Activated CD4-positive, CD25-positive, alpha-beta regulatory T cell treated with anti-CD3 and anti-CD28 coated beads, Interleukin-2, amount 50 U/mL, for 24 hours (primary cell): Measurements from ENCODE around the gene CIAO1.
A peak's percentile ranks its signal among the peaks of the same experiment; 100 is the strongest.
"Not testable (repeated sequence)": the region's sequence is repeated elsewhere in the genome, so short reads cannot be mapped to it uniquely, and the experiment has no call there.

Experiments used
- ATAC-seq, 2 donors: fragments of 150-1000 bp; cut with Tn5 transposase; one replicate each; pipeline ENCODE4 v1.10.0; 2021; ENCODE audit warnings: mild to moderate bottlenecking in 1 of 2, moderate library complexity in 1 of 2

Gene CIAO1

DNA sequence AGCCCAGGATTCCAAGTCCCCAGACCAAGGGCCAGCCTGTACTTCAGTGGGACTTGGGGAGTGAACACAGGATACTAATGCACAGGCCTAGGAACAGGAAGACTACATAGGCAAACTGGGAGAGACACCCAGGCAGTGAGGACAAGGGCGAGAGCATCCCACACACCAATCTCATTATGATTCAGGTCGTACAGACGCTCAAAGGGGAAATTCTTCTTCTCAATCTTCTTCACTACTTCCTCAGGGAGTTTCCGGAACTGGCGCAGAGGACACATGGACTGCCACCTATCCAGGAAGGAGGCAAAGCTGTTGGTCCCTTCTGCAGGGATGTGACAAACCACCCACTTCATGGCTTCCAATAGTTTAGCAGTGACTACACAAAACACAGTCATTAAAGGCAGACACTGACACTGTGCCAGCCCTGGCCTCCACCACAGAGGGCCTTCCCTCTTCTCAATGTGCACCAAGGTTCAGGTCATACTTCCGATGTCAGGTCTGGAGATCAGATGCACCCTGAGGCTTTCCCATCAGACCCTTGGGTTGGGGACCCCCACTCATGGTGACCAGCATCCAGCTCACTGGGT, 21.3 kb downstream of the CIAO1 start:
- ATAC-seq, result no peak

DNA sequence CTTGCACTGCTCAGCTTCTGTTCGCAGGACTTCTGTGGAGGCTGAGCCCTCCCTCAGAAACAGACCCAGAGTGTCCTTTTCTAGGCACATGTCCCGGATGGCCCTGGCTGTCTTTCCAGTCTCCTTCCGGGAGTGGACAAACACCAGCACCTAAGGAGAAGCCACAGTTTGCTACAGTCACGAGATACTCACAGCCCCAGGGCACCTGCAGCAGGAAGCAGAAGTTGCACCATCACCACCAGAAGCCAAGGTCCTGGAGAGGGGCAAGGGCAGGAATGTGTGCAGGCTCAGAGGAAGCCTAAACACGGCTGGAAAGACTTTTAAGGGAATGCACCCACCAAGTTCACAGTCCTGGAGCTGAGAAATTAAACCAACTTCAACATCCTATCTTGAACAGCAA, 25.7 kb downstream of the CIAO1 start:
- ATAC-seq, result no peak

DNA sequence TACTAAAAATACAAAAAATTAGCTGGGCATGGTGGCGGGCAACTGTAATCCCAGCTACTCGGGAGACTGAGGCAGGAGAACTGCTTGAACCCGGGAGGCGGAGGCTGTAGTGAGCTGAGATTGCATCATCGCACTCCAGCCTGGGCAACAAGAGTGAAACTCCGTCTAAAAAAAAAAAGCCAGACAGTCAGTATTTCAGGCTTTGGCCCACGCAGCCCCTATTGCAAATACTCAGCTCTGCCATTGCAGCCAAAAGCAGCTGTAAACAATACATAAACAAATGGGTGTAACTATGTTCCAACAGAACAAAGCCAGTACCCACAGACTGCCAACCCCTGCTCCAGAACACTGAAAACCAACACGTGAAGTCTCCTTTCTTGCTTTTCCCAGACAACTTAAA, 28.2 kb downstream of the CIAO1 start:
- not testable (repeated sequence) for ATAC-seq

DNA sequence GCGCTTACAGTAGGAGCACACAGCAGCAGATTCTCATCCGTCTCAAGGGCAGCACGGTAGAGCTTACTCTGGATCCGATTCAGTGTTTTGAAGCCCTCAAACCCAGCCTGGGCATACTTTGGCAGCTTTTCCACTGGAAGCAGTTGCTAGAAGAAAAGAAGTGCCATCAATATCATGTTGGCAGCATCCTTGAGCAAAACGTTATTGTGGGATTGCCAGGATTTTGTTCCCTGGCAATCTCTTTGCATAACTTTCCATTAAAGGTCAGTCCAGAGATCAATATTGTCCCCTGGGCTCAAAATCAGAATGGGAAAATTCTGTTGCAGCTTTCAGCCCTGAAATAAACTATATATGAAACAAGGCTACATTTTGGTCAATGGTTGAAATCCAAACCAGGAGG, 30.9 kb downstream of the CIAO1 start:
- no peak for ATAC-seq

GRCh38 chr2:96301865-96302264, 35.8 kb downstream of the CIAO1 start:
- ATAC-seq, result no peak

GRCh38 chr2:96304606-96305005, 38.6 kb downstream of the CIAO1 start:
- ATAC-seq, result no peak

- peak; percentile 95 to 97 for ATAC-seq
These were observed 39.3 kb downstream of the CIAO1 start, which contains the start of gene SNRNP200 for GRCh38 chr2:96305091-96305978. SNRNP200 (minus strand) TSS chr2:96305546; CDS start chr2:96305437, 109 bp downstream.

- ATAC-seq, result no peak
These were observed 39.9 kb downstream of the CIAO1 start for GRCh38 chr2:96305979-96306308.

DNA sequence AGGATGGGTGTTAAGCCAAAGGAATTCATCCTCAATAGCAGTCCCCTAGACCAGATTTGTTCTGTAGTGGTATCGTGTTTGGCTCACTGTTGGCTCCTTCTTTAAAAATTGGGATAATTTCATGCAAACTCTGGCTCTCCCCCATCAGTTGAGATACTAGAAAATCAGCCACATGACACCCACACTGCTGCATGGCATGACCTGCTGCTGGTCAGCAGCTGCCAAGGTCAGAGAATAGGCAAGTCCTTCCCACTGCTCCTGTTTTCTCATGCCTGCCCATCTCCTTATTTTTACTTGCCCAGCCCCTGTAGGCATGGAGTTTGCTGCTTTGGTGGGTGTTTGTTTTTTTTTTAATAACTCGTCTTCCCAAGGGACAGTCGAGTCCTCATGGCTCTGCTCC, 40.3 kb downstream of the CIAO1 start:
- no peak for ATAC-seq

DNA sequence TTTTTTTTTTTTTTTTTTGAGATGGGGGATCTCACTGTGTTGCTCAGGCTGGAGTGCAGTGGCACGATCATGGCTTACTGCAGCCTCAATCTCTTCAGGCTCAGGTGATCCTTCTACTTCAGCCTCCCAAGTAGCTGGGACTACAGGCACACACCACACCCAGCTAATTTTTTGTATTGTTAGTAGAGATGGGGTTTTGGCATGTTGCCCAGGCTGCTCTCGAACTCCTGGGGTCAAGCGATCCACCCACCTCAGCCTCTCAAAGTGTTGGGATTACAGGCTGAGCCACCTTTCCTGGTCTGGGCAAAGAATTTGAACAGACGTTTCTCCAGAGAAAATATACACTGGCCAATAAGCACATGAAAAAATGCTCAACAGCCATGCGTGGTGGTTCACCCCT, 42.2 kb downstream of the CIAO1 start:
- no peak for ATAC-seq

- ATAC-seq, result no peak
These were observed 49.0 kb downstream of the CIAO1 start for GRCh38 chr2:96315005-96315399.

DNA sequence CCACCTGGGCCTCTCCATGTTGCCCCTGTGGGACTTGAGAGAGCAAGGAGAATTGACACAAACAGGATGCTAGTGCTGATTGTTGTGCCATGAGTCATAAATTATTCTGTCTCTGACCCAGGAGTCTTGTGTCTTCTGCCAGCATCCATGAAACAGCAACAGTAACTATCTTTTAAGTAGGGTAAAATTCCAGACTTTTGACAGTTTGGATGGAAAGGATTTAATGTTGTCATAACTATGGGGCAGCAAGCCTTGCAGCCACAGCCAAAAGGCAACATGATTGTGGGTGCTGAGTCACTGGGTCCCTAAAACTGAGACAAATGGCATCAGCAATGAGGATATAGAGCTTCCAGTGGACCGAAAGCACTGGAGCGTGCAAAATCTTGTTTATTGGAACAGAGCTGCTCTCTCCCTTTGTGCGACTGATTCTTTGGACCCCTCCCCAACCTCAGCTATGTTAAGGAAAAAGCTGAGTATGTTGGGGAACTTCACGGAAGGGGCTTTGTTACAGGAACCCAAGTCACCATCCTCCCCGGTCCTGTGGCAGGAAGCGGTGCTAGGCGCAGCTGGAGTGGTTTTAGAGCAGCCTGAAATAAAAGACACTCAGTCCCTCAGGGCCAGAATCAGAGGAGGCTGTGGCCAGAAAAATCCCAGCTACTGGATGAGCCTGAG, 49.5 kb downstream of the CIAO1 start:
- peak; percentile 41 to 43 for ATAC-seq

GRCh38 chr2:96316999-96317398, 51.0 kb downstream of the CIAO1 start:
- ATAC-seq, result no peak

DNA sequence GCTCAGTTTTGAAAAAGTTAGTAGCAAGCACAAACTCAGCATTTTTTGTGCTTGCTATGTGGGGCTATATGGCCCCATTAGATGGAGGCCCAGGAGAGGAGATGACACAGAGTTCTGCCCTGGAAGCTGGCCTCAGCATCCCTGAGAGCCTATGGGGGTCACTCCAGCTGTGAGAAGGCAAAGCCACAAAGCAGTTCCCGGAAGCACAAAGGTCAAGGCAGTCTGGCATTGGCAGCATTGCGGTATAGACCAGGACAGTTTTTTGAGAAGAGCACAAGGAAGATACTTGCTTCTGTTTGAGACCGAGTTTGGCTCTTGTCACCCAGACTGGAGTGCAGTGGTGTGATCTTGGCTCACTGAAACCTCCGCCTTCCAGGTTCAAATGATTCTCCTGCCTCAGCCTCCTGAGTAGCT, 51.6 kb downstream of the CIAO1 start:
- ATAC-seq, result no peak

GRCh38 chr2:96318723-96319122, 52.7 kb downstream of the CIAO1 start:
- no peak for ATAC-seq

DNA sequence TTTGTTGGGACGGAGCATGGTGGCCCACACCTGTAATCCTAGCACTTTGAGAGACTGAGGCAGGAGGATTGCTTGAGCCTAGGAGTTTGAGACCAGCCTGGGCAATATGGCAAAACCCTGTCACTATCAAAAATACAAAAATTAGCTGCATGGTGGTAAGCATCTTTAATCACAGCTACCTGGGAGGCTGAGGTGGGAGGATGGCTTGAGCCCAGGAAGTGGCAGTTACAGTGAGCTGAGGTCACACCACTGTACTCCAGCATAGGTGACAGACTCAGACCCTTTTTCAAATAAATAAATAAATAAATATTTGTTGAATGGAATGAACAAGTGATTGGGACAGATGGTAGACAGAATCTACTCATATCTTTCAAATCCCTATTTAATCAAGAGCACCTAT, 53.4 kb downstream of the CIAO1 start:
- no peak for ATAC-seq

GRCh38 chr2:96320326-96320725, 54.3 kb downstream of the CIAO1 start:
- no peak for ATAC-seq

- peak; percentile 14 to 30 for ATAC-seq
These were observed 55.0 kb downstream of the CIAO1 start for GRCh38 chr2:96320728-96321622.
